Urothelium cell line (cell line): ENCODE results near the gene BUD31.
"Not testable (repeated sequence)": the region's sequence is repeated elsewhere in the genome, so short reads cannot be mapped to it uniquely, and the experiment has no call there.

ENCODE experiments used
- DNase-seq: peaks from one replicate; pipeline ENCODE4 v3.0.0; 2011; ENCODE audit warnings: low spot score, mixed read lengths
- FAIRE-seq: peaks from 2 replicates; lab custom pipeline; 2011; peaks lifted over from hg19 to GRCh38; lab: Jason Lieb, UNC

BUD31 gene

DNA sequence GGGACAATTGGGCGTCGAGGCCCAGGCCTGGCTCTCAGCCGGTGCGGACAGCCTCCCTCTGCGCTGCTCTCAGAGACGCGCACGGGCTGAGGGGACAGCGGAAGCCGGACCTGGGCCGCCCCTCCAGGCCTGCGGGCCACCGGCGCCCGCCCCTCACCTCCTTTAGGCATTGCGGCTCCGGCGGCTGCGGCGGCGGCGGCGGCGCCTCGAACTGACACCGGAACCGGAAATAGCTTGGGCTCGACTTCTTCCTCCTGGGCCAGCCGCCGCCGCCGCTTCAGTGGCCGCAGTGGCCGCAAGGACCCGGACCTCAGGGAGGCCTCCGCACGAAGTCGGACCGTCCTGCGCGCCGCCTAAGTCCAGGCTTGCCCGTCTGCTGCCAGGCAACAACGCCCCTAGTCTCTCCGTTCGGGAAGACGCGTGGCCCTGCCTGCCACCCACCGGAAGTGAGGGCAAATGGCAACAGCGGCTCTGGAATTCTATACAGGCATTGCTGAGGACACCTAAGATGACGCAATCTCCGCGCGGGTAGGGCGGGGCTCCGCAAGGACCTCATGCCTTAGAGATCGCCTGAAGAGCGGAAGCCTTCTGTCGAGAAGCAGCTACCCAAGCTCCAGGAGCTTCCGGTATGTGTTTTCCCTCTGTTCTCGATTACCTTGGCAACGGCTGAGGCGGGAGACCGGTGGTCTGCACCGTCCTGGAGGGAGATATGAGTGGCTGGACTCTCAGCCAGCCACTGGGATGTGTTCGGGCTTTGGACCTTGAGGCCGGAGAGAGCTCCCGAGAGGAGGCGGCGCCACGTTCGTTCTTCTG, at the start of gene BUD31, which contains the start of gene PDAP1:
BUD31 (plus strand) TSS at position 591 of the 813 bp plus-strand sequence. CDS start 2,124 bp downstream, outside the sequence.
PDAP1 (minus strand) TSS at position 219 of the 813 bp plus-strand sequence; CDS start at position 170, 49 bp downstream.
- DNase-seq (peak; percentile 99), FAIRE-seq (no peak)

DNA sequence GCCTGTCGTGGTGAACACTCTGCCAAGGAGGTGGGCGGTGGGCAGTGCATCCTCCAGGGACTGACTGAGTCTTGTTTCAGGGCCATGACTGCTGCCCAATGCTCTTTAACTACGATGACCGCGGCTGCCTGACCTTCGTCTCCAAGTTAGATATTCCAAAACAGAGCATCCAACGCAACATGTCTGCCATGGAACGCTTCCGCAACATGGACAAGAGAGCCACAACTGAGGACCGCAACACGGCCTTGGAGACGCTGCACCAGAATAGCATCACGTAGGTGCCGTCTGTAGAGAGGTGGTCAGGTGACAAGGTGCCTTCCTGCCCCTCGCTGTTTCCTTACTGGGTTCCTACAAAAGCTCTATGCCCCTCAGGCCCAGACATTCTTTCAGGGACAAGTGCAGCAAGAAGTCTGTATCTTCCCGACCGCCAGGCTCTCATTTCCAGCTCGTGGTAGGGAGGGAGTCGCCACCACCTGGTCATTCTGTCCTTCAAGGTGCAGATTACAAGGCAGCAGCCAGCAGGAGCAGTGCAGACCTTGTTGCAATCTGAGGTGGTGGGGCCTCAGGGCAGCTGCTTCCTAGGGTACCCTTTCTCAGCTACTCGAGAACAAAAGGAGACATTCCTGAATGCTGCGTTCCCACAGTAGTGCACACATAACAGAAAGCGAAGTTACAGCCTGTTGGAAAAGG, 49.2 kb upstream of the BUD31 start:
- FAIRE-seq = no peak
- DNase-seq = no peak

GRCh38 chr7:99362801-99363200, 46.0 kb upstream of the BUD31 start:
- no peak for FAIRE-seq

DNA sequence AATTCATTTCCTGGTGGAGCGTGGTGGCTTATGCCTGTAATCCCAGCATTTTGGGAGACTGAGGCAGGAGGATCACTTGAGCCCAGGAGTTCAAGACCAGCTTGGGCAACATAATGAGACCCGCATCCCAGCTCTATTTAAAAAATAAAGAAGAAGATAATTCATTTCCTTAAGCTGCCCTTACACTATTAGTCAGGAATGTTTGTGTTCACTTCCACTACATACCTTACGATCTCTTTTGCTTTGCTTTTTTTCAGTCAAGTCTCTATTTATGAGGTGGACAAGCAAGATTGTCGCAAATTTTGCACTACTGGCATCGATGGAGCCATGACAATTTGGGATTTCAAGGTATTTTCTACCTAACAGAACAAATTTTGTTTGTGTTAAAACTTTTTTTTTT, 45.5 kb upstream of the BUD31 start:
- FAIRE-seq (no peak), DNase-seq (no peak)

More at GRCh38 chr7:99362801-99363200, 46.0 kb upstream of the BUD31 start:
- no peak for DNase-seq

DNA sequence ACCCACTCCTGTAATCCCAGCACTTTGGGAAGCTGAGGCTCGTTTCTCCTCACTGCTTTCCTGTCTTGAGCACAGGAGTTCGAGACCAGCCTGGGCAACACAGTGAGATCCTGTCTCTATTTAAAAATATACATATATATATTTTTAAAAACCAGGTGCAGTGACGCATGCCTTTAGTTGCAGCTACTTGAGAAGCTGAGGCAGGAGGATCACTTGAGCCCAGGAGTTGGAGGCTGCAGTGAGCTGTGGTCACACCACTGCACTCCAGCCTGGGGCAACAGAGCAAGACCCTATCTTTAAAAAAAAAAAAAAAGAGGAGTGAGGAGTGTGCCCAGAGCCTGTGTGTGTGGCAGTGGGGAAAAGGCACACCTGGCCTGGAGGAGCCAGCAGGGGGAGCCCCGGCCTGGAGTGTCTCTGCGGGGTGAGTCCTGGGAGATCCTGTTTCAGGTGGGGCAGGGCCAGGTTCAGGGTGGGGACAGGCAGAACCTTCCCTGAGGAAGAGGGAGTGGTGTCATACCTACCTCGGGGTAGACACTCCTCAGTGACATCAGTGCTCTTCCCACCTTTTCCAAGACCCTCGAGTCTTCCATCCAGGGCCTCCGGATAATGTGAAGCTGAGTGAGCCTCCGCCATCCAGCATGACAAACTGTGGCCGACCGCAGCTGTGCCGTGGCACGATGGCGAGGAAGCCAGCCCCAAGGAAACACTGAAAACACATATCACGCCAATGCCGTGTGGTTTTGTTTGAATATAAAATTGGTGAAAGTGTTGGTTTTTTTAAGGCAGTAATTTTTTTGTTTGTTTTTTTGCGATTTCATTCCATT, 43.2 kb upstream of the BUD31 start:
- DNase-seq (peak; percentile 75), FAIRE-seq (no peak)

- DNase-seq (no peak), FAIRE-seq (no peak)
Observed at GRCh38 chr7:99366646-99367045, 42.1 kb upstream of the BUD31 start.

DNA sequence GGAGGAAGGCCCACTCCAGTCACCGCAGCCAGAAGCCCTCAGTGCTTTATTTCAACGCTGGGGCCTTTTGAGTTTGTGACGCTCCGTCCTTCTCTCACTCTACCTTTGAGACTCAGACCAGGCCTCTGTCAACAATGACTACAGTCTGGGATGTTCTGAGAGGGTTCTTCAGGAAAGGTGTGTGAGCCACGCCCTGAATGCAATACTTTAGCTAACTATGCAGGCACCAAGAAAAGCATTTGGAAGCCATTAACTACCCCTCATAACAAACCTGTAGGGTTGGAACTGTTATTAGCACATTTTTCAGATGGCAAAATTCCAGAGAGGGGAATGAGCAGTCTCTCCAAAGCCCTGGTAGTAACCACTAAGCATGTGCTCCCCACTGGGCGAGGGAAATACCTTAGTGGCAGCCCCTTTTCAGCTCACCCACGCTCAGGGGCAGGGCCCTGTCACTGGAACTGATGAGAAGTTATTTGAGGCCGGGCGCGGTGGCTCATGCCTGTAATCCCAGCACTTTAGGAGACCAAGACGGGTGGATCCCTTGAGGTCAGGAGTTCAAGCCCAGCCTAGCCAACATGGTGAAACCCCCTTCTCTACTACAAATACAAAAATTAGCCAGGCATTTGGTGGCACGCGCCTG, 39.9 kb upstream of the BUD31 start:
- no peak for DNase-seq

DNA sequence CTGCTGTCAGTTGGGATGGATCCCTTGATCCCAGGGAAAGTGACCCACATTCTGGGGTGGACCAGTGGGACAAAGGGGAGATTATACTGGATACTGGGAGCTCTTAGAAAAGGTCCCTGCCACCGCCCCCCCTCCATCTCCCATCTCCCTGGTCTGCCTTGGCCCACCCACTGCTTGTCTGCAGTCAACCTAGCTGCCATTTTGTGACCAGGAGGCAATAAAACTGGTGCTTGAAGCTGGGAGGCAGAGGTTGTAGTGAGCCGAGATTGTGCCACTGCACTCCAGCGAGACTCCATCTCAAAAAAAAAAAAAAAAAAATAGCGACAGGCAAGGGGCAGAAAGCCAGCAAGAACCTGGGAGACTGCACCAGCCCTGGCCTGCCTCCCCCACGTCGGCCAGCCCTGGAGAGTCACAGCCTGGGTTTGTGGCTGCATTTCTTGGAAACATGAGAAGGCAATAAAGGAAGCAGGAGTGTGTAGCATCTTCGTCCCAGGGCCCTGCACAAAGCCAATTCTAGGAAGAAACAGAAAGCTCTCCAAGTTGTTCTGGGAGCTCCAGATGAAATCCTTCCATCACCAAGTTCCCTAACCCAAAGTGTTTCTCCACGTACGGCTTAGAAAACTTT, 38.9 kb upstream of the BUD31 start:
- FAIRE-seq (no peak), DNase-seq (no peak)

More for the DNA sequence above, 39.9 kb upstream of the BUD31 start:
- no peak for FAIRE-seq

GRCh38 chr7:99371376-99371920, 37.3 kb upstream of the BUD31 start:
- FAIRE-seq = no peak
- DNase-seq = no peak

DNA sequence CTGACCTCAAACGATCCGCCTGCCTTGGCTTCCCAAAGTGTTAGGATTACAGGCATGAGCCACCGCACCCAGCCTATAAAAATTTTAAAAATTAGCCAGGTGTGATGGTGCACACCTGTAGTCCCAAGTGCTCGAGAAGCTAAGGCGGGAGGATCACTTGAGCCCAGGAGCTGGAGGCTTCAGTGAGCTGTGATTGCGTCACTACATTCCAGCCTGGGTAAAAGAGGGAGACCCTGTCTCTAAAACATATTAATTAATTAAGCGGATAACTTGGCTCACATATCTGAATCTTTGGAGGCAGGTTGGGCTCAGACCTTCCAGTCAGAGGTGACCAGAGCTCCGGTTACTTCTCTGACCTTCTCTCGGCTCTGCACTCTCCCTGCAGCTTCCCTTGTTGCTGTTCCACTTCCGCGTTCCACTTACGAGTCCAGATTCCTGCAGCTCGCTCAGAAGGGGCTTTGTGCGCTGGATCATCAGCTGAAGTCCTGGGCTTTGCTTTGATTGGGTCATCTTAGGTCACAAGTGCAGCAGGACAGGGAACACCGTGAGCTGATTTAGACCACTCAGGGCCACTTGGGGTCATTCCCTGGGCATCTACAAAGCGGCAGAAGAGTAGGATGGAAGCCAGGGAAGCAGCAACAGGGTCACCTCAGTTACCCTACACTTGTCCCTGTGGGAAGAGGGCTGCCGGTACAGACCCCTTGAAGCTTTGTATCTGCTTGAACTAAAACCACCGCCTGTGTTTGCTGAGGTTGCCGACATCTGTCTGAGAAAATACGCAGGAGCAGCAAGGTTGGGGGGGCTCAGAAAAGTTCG, 36.3 kb upstream of the BUD31 start:
- no peak for DNase-seq

GRCh38 chr7:99373091-99374066, 35.4 kb upstream of the BUD31 start:
- no peak for FAIRE-seq
- DNase-seq = no peak

More for the DNA sequence above, 36.3 kb upstream of the BUD31 start:
- no peak for FAIRE-seq

DNA sequence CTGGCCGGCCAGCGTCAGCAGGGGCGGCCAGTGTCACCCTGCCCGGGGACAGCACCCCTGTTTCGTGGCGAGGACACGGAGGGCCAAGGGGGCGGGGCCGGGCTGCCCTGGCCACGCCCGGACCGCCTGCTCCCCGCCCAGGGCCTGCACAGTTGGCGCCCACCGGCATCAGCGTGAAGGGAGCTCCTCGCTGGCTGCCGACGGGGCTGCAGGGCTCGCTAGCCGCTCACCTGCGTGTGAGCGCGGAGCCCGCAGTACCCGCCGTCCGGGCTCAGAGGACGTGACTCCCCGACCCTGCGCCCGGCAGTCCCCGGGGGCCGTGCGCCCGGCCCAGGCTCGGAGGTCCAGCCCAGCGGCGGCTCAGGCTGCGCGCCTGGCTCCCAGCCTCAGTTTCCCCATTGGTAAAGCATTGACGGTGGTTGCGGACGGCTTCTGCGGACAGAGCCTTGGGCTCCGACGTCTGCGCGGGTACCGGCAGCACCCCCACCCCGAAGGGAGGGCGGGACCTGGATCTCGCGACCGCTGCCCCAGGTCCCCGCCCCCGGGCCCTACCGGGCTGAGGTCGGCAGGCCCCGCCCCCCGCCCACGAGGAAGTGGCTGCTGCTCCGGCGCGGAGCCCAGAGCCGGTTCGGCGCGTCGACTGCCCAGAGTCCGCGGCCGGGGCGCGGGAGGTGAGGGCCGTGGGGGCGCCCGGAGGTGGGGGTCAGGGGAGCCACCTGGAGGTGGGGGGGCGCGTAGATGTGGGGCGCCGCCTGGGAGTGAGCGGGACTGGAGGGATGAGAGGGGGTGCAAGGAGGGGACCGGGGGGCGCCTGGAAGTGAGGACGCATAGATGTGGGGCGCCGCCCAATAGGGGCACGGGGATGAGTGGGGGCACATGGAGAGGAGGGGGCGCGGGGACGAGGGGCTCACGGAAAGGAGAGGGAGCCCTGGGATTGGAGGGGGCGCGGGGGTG, 34.4 kb upstream of the BUD31 start, which contains the start of gene ARPC1B:
ARPC1B (plus strand) TSS at position 620 of the 954 bp plus-strand sequence. CDS start 10,985 bp downstream, outside the sequence.
- FAIRE-seq (no peak), DNase-seq (peak; percentile 100)

DNA sequence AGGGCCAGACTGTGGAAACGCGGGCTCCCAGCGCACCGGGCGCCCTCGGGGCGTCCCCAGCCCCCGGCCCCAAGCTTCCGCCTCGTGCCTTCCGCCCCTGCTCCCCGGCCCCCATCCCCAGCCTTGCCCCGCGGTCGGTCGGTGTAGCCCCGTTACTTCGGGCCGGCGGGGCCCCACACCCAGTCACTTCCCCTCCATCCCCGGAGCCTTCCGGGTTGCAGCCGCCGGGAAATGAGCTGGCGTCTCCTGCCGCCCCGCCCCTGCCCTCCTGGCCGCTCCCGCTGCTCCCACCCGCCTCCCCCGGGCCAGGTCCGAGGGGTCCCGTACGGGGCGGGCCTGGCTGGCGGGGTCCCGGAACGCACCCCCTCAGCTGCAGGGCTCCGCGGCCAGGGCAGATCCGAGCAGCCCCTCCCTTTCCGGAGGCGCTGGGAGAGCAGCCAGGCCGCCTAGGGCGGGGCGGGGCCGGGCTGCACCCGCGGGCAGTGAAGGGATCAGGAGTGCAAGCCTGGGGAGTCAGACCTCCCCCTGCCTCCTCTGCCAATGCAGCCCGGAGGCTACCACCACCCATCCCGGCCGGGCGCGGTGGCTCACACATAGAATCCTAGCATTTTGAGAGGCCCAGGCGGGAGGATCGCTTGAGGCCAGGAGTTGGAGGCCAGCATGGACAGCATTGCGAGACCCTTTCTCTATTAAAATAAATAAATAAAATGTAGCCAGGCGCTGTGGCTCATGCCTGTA, 33.5 kb upstream of the BUD31 start:
- FAIRE-seq (no peak), DNase-seq (peak; percentile 97)

DNA sequence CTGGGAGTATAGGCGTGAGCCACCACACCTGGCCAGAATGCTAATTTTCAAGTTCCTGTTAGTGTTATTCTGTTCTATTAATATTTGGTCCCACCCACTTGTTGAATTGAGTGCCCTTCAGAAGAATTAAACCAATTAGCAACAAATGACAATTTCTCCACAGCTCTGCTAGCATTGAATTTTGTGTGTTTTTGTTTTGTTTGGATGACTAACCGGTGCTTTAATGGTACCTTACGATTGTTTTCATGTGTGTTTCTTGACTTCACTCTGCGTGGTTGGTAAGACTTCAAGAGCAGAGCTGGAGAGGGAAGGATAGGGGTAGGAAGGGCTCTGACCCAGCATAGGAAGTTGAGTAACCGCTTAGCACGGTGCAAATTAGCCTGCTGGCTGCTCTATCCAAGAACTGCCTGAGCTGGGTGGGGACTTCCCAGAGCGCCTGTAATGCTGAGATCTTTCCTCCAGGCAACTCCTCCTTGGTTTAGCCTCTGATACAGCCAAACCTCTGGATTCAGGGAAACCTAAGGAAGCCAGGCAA, 29.7 kb upstream of the BUD31 start:
- DNase-seq = no peak
- no peak for FAIRE-seq

DNA sequence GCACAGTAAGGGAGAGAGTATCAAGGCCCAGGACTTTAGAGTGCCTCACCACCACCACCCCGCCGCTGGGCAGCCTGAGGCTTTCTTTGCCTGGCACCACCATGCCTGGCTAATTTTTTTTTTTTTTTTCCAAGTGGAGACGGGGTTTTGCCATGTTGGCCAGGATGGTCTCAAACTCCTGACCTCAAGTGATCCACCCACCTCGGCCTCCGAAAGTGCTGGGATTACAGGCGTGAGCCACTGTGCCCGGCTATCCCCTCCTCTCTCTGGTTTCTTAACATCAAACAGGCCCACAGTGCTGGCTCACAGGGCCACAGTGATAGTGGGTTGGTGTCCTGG, 29.1 kb upstream of the BUD31 start:
- FAIRE-seq, DNase-seq: not testable (repeated sequence)
